GM12878 (cell line): ENCODE measurements around the gene UBE2L6.

Experiments
- EP300 ChIP-seq, 2 experiments: fragments of 150-350 bp in 1 of 2; IDR thresholded peaks; 2 replicates each; pipeline ENCODE4 v1.6.1; 2011 to 2012; ENCODE audit warnings: low read depth in 2 of 2, low read length in 2 of 2, borderline replicate concordance in 1 of 2, improper control_type of control experiment in 1 of 2, inconsistent platforms in 1 of 2; ENCODE audit not compliant: control insufficient read depth in 1 of 2
- ZZZ3 ChIP-seq: IDR thresholded peaks from 2 replicates; pipeline ENCODE4 v1.6.1; 2011; ENCODE audit warnings: low read depth; ENCODE audit not compliant: control insufficient read depth, insufficient read length
- TF ChIP-seq, protein P1 (sequence below), 3 experiments: IDR thresholded peaks in 2 of 3; conservative IDR thresholded peaks in 1 of 3; 2 replicates each; pipeline ENCODE4 v1.5.1; 2011; ENCODE audit warnings: low read depth in 3 of 3, low read length in 3 of 3, mild to moderate bottlenecking in 3 of 3, control low read depth in 2 of 3, moderate library complexity in 2 of 3, inconsistent platforms in 1 of 3, mixed read lengths in 1 of 3; ENCODE audit not compliant: control insufficient read depth in 2 of 3, insufficient read depth in 1 of 3; ENCODE audit errors: extremely low read depth in 1 of 3

DNA sequence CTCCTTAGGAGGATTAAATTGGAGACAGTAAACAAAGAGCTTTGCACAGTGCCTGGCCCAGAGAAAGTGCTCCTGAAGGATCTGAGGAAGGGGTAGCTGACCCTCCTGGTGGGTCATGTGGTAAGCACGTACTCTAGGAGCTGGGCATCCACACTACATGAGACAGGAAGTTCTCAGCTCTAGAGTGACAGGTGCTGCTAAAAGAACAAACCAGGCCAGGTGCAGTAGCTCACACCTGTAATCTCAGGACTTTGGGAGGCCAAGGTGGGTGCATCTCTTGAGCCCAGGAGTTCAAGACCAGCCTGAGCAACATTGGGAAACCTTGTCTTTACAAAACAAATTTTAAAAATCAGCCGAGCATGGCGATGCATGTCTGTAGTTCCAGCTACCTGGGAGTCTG lies 65.1 kb downstream of the UBE2L6 start:
- no peak for TF ChIP-seq EP300 (IDR thresholded peaks at IDR 0.05; ENCODE audit: borderline replicate concordance in 1 of 2, control insufficient read depth in 1 of 2, low read depth in 2 of 2, low read length in 2 of 2)
- TF ChIP-seq, protein P1, sequence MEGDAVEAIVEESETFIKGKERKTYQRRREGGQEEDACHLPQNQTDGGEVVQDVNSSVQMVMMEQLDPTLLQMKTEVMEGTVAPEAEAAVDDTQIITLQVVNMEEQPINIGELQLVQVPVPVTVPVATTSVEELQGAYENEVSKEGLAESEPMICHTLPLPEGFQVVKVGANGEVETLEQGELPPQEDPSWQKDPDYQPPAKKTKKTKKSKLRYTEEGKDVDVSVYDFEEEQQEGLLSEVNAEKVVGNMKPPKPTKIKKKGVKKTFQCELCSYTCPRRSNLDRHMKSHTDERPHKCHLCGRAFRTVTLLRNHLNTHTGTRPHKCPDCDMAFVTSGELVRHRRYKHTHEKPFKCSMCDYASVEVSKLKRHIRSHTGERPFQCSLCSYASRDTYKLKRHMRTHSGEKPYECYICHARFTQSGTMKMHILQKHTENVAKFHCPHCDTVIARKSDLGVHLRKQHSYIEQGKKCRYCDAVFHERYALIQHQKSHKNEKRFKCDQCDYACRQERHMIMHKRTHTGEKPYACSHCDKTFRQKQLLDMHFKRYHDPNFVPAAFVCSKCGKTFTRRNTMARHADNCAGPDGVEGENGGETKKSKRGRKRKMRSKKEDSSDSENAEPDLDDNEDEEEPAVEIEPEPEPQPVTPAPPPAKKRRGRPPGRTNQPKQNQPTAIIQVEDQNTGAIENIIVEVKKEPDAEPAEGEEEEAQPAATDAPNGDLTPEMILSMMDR (IDR thresholded peaks at IDR 0.05 in 2 of 3, conservative IDR thresholded peaks at IDR 0.05 in 1 of 3; ENCODE audit: control insufficient read depth in 2 of 3, extremely low read depth in 1 of 3, insufficient read depth in 1 of 3, low read depth in 3 of 3, low read length in 3 of 3), result no peak
- TF ChIP-seq ZZZ3, result no peak
